ENCODE measurements around the gene C1QTNF5. TPM values are rescaled to one million over a fixed set of nuclear protein-coding genes. Genes with fewer than 3 reads are reported as not detected.
A peak's percentile ranks its signal among the peaks of the same experiment; 100 is the strongest.

Gene C1QTNF5
- total RNA-seq, 1 experiment from 2014 or later, result 0.33 TPM

GRCh38 chr11:119305556-119306372 is 34.9 kb downstream of the C1QTNF5 start:
- Histone ChIP-seq H3K9me3 (ENCODE audit: control insufficient read depth, low read depth, low read length) (no peaks in the 10 kb centered on the region), H4K20me1 (ENCODE audit: control insufficient read depth, insufficient read depth, insufficient read length) (no peaks in the 10 kb centered on the region), H4K8ac (replicated peaks; ENCODE audit: insufficient read length, low read depth, low read length) (no peak overlapping the region), H2AK5ac (ENCODE audit: insufficient read length, low read length) (no peak overlapping the region), H3K4me1 (ENCODE audit: insufficient read depth, low read length) (no peaks in the 10 kb centered on the region), H3K27ac (ENCODE audit: insufficient read length, low read depth, low read length) (no peak overlapping the region), H2BK120ac (ENCODE audit: low read depth, low read length, poor library complexity, severe bottlenecking) (no peak overlapping the region), H3K79me1 (ENCODE audit: insufficient read depth, low read depth, low read length, poor library complexity, severe bottlenecking) (no peaks in the 10 kb centered on the region), H3K79me2 (ENCODE audit: insufficient read depth, low read length) (no peaks in the 10 kb centered on the region), H3K23ac (ENCODE audit: insufficient read length, low read depth, low read length) (no peak overlapping the region), H2BK15ac (ENCODE audit: low read depth, low read length) (no peak overlapping the region), H2BK20ac (ENCODE audit: low read depth, low read length, poor library complexity, severe bottlenecking) (no peak overlapping the region), H4K91ac (ENCODE audit: insufficient read length, low read depth, low read length) (no peak overlapping the region), H3K4me2 (ENCODE audit: insufficient read depth, insufficient read length, low read length) (no peak overlapping the region), H3K56ac (ENCODE audit: insufficient read length, low read depth, low read length) (no peak overlapping the region), H2AFZ (ENCODE audit: low read length) (no peak overlapping the region), H3T11ph (ENCODE audit: low read length) (no peak overlapping the region), H3K9ac (ENCODE audit: extremely low read depth, insufficient read length, low read length) (no peak overlapping the region), H3K4ac (ENCODE audit: low read depth, low read length) (no peak overlapping the region), H2BK12ac (ENCODE audit: insufficient read length, low read depth, low read length) (no peak overlapping the region), H3K27me3 (ENCODE audit: insufficient read depth, low read length) (no peaks in the 10 kb centered on the region), H2BK5ac (ENCODE audit: insufficient read length, low read length) (no peak overlapping the region), H3K14ac (ENCODE audit: insufficient read depth, low read length) (no peak overlapping the region), H3K18ac (ENCODE audit: insufficient read length, low read depth, low read length) (no peak overlapping the region), H4K5ac (ENCODE audit: insufficient read length, low read depth, low read length) (no peak overlapping the region), H3K23me2 (ENCODE audit: insufficient read length, low read depth, low read length, poor library complexity, severe bottlenecking) (no peaks in the 10 kb centered on the region)
- no peak for TF ChIP-seq CTCF (conservative IDR thresholded peaks at IDR 0.05)
- H3K9me3 Mint-ChIP-seq, result no peaks in the 10 kb centered on the region
- WGBS (ENCODE audit: extremely low coverage, insufficient read length, low lambda C conversion rate), result no CpG with 5 or more reads among the region's 7 CpGs
- H3K27me3 Mint-ChIP-seq (ENCODE audit: low read depth), result no peaks in the 10 kb centered on the region
- DNase-seq, result no peak
- peak overlapping the region in 2 of 3 experiments; percentile 47 to 86; a peak in 3 of 7 replicates for H3K27ac Mint-ChIP-seq
- peaks cover 10 to 18% of the 10 kb centered on the region in 2 experiments; a peak in 3 of 4 replicates for H3K4me1 Mint-ChIP-seq
- no peak overlapping the region; a peak in 1 of 5 replicates for H3K4me3 Mint-ChIP-seq
- peaks cover 8 to 67% (median 51%) of the 10 kb centered on the region in 3 experiments; a peak in 6 of 7 replicates for H3K36me3 Mint-ChIP-seq (ENCODE audit: insufficient read depth in 1 of 3, low read depth in 3 of 3)

All from H9 (cell line).